ENCODE results near the gene FAM149A. TPM values are rescaled to one million over a fixed set of nuclear protein-coding genes. Genes with fewer than 3 reads are reported as not detected.

FAM149A gene
- total RNA-seq, 1 experiment from 2014 or later: 8.9 TPM

DNA sequence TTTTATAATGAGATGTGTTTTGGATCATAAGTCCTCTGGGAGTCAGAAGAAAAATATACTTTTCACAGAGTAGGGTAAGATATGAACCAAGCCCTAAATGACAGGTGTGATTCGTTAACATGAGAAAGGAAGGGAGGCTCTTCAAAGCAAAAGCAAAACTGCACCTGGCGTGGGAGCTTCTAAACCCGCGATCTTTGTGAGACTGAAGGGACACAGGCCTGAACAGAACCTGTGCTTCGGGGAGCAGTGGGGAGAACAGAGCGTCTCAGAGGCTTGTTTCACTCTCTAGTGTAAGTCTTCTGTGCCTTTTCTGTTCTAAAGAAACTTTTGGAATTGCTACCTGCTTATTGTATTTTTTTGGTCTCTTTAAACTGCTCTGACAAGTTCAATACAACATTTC, 56.6 kb downstream of the FAM149A start (continued):
- TF ChIP-seq YY1 (IDR thresholded peaks at IDR 0.05; ENCODE audit: extremely low read depth, insufficient replicate concordance, low read depth, low read length): no peak
- TF ChIP-seq EGR1 (IDR thresholded peaks at IDR 0.05; ENCODE audit: low read depth): no peak
- no peak for TF ChIP-seq POLR2A (IDR thresholded peaks at IDR 0.05; ENCODE audit: borderline replicate concordance, extremely low read depth, insufficient read depth, insufficient read length)
- TF ChIP-seq RAD21 (IDR thresholded peaks at IDR 0.05; ENCODE audit: low read depth): no peak
- TF ChIP-seq, protein P1, sequence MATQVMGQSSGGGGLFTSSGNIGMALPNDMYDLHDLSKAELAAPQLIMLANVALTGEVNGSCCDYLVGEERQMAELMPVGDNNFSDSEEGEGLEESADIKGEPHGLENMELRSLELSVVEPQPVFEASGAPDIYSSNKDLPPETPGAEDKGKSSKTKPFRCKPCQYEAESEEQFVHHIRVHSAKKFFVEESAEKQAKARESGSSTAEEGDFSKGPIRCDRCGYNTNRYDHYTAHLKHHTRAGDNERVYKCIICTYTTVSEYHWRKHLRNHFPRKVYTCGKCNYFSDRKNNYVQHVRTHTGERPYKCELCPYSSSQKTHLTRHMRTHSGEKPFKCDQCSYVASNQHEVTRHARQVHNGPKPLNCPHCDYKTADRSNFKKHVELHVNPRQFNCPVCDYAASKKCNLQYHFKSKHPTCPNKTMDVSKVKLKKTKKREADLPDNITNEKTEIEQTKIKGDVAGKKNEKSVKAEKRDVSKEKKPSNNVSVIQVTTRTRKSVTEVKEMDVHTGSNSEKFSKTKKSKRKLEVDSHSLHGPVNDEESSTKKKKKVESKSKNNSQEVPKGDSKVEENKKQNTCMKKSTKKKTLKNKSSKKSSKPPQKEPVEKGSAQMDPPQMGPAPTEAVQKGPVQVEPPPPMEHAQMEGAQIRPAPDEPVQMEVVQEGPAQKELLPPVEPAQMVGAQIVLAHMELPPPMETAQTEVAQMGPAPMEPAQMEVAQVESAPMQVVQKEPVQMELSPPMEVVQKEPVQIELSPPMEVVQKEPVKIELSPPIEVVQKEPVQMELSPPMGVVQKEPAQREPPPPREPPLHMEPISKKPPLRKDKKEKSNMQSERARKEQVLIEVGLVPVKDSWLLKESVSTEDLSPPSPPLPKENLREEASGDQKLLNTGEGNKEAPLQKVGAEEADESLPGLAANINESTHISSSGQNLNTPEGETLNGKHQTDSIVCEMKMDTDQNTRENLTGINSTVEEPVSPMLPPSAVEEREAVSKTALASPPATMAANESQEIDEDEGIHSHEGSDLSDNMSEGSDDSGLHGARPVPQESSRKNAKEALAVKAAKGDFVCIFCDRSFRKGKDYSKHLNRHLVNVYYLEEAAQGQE (IDR thresholded peaks at IDR 0.05; ENCODE audit: low read depth): no peak

DNA sequence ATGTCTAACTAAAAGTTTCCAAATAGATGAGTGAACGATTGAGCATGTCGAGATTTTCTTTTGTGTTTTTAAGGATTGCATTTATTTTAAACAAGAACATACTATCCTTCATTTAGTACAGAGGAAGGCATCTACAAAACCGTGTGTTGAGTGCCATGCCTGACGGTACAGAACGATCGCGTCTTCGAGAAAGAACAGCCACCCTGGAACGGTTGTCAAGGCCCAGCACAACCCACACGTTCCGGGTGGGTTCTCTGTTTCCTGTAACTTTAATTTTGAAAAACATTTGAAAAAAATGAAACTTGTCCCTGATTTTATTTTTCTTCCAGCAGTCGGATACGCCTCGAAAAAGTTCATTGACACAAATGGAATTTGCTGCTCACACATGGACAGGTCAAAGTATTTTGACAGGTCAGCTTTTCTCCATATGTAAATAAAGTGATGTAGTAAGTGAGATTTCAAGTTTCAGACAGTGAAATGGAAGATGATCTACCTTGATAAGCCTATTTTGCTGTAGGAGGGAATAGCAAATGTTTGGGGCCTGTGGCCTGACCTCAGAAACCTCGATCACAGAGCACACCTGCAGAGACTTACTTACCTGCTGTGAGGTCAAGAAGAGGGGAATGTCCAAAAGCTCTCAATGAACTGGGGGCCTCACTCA, 62.5 kb downstream of the FAM149A start:
- H3K9me2 ChIP-seq (ENCODE audit: insufficient read depth): no peaks in the 10 kb centered on the region
- ATAC-seq (no peak), DNase-seq (ENCODE audit: low read depth, low spot score) (no peak)
- ChIA-PET CTCF (no interaction called here), POLR2A (no interaction called here), RAD21 (ENCODE audit: low non-redundant PET in 1 of 2, low total read pairs in 2 of 2, uncharacterized antibody in 2 of 2, unreplicated experiment in 2 of 2) (no interaction called here)
- no peaks in the 10 kb centered on the region for H4K20me1 ChIP-seq (ENCODE audit: insufficient read depth)
- intact Hi-C loops (cut with micrococcal nuclease): no loop called here
- H3K9ac ChIP-seq (ENCODE audit: low read length): no peak overlapping the region
- no peaks in the 10 kb centered on the region for H3K27me3 ChIP-seq (ENCODE audit: insufficient read depth, low read length)
- no peaks in the 10 kb centered on the region for H3K36me3 ChIP-seq (ENCODE audit: control insufficient read depth in 1 of 2, insufficient read depth in 2 of 2, low read length in 2 of 2)
- no peak overlapping the region for H3K4me2 ChIP-seq (ENCODE audit: low read length)
- TF ChIP-seq SRF (IDR thresholded peaks at IDR 0.05; ENCODE audit: low read depth) (no peak), SP1 (IDR thresholded peaks at IDR 0.05; ENCODE audit: low read depth) (no peak), ZFX (IDR thresholded peaks at IDR 0.05) (no peak)
- TF ChIP-seq, protein P2, sequence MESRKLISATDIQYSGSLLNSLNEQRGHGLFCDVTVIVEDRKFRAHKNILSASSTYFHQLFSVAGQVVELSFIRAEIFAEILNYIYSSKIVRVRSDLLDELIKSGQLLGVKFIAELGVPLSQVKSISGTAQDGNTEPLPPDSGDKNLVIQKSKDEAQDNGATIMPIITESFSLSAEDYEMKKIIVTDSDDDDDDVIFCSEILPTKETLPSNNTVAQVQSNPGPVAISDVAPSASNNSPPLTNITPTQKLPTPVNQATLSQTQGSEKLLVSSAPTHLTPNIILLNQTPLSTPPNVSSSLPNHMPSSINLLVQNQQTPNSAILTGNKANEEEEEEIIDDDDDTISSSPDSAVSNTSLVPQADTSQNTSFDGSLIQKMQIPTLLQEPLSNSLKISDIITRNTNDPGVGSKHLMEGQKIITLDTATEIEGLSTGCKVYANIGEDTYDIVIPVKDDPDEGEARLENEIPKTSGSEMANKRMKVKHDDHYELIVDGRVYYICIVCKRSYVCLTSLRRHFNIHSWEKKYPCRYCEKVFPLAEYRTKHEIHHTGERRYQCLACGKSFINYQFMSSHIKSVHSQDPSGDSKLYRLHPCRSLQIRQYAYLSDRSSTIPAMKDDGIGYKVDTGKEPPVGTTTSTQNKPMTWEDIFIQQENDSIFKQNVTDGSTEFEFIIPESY (IDR thresholded peaks at IDR 0.05; ENCODE audit: extremely low read depth, insufficient replicate concordance, low read length): no peak
- H3K27ac ChIP-seq (ENCODE audit: low read depth, low read length): no peak overlapping the region
- no peaks in the 10 kb centered on the region for H3K9me3 ChIP-seq (ENCODE audit: control insufficient read depth in 1 of 2, insufficient read depth in 1 of 2, low read depth in 1 of 2, low read length in 2 of 2)
- BruUV-seq (replicated peaks): no TSS peak
- H3K79me2 ChIP-seq (ENCODE audit: insufficient read depth, low read length): no peaks in the 10 kb centered on the region
- H3K4me1 ChIP-seq (ENCODE audit: control insufficient read depth in 1 of 2, insufficient read depth in 2 of 2, low read length in 2 of 2): no peaks in the 10 kb centered on the region
- H3K4me3 ChIP-seq (replicated peaks in 1 of 2; ENCODE audit: low read depth in 1 of 2, low read length in 2 of 2): no peak overlapping the region
- no peak overlapping the region for H2AFZ ChIP-seq (ENCODE audit: low read depth, low read length, poor library complexity, severe bottlenecking)

Data from HCT116 (cell line).